Fibroblast of upper back skin (primary cell): ENCODE measurements around the gene SLC16A3.

Source experiments
- DNase-seq: peaks from one replicate; pipeline ENCODE4 v3.0.0-alpha.2; 2013

SLC16A3 gene

DNA sequence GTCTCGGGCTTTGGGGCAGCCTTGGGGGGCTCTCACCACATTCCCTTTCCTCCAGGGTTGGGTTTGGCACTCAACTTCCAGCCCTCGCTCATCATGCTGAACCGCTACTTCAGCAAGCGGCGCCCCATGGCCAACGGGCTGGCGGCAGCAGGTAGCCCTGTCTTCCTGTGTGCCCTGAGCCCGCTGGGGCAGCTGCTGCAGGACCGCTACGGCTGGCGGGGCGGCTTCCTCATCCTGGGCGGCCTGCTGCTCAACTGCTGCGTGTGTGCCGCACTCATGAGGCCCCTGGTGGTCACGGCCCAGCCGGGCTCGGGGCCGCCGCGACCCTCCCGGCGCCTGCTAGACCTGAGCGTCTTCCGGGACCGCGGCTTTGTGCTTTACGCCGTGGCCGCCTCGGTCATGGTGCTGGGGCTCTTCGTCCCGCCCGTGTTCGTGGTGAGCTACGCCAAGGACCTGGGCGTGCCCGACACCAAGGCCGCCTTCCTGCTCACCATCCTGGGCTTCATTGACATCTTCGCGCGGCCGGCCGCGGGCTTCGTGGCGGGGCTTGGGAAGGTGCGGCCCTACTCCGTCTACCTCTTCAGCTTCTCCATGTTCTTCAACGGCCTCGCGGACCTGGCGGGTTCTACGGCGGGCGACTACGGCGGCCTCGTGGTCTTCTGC lies 8.4 kb downstream of the SLC16A3 start:
- no peak for DNase-seq

DNA sequence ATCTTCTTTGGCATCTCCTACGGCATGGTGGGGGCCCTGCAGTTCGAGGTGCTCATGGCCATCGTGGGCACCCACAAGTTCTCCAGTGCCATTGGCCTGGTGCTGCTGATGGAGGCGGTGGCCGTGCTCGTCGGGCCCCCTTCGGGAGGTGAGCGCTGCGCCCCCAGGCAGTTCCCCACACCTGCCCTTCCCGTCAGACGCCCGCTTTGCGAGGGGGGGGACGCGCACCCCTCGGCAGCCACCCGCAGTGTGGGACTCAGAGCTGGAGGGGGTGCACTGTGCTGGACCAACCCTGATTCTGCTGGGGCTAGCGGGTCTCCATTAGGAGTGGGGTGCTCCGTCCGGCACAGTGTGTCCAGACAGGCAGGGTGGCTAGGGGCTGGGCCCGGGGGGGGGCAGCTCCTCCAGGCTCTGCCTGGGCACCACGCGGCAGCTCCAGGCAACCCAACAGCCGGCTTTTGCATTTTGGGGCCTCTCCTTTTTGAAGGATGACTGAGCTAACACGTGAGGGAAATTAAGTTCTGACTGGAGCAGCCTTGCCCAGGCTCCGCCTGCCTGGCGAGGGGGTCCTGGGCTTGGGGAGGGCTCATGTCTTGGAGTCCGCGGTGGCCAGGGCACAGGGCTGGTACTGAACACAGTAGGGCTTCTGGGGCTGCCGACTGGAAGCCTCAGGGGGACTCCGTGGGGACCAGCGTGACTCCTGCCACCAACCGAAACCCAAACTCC lies 9.1 kb downstream of the SLC16A3 start:
- no peak for DNase-seq

GRCh38 chr17:82238472-82239201 lies 9.8 kb downstream of the SLC16A3 start:
- DNase-seq = peak; percentile 74

DNA sequence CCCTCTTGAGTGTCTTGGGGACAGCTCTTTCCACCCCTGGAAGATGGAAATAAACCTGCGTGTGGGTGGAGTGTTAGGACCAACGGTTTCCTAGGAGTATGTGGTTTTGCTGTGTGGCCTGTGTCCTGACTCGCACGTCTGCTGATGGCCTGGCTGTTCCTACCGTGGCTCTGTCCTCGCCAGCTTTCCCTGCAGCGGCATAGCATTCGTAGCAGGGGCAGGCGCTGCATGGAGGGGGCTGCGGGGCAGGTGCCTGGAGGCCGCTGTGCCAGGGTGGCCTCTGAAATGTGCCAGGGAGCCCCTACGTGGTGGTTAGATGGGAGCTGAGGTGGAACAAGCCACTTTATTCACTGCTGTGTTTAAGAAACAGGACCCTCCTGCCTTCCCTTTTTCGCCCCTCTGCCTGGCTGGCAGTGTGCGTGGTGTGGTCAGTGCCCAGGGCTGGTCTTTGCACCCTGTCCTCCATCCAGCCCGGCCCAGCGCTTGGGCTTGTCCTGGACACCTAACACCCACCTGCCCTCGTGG lies 10.6 kb downstream of the SLC16A3 start:
- no peak for DNase-seq

DNA sequence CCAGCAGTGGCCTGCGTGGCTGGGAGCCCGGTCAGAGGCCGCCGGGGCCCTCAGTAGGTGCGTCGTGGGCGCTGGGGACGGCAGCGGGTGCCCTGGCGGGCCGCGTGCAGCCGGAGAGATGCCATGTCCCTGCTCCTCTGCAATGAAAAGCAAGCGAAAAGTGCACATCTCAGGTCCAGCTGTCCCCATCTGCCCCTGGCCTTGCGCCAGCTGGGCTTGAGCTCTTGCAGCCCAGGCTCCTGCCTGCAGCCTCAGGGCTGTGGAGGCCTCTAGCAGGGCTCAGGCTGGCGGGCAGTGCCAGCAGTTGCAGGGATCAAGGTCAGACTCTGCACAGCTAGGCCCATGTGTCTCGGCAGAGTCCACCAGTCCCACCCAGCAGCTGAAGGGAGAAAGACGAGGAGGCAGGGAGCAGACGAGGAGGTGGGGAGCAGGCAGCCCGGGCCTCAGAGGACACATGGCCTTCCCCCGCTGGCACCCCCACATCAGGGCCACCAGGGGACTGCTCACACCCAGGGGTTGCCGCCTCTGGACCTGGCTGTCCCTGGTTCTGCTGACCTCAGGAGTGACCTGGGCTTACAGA lies 11.2 kb downstream of the SLC16A3 start:
- DNase-seq = no peak

GRCh38 chr17:82240506-82241182 lies 11.8 kb downstream of the SLC16A3 start:
- DNase-seq = no peak

DNA sequence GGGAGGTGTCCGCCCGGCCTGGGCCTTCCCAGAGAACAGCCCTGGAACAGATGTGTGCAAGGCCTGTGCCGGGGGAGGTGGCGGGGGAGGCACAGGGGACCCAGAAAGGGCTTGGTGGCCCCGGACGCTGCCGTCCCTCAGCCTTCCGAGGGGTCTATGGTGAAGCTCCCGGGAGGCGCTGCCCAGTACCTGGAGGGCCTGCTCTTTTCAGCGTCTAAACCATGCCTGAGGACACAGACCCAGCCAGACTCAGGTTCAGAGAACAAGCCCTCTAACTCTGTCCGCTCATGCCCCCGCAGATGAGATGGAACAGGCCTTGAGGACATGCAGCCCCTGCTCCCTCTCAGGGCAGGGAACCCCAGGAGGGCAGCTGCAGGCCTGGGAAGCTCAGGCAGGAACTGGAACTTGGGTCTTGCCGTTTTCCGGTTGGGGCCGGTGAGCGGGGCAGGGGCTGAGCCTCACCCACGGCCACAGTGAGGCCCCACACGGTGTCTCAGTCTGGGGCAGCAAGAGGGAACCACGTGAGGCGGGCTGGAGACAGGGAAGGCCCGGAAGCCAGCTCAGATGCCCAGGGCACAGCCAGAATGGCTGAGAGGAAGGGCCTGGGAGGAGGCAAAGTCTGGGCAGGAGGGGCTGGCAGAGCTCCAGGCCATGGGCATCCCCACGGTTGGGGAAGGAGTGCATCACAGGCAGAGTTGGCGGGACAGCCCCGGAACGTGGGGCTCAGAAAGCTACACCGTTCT lies 12.5 kb downstream of the SLC16A3 start:
- DNase-seq = peak; percentile 45

- DNase-seq = no peak
These were observed 13.3 kb downstream of the SLC16A3 start for GRCh38 chr17:82241926-82242697.

GRCh38 chr17:82242698-82242976 lies 13.8 kb downstream of the SLC16A3 start:
- no peak for DNase-seq

- DNase-seq = peak; percentile 85
These were observed 14.3 kb downstream of the SLC16A3 start for GRCh38 chr17:82242977-82243647.

- no peak for DNase-seq
These were observed 15.0 kb downstream of the SLC16A3 start for GRCh38 chr17:82243648-82244412.

GRCh38 chr17:82244413-82245133 lies 15.7 kb downstream of the SLC16A3 start:
- no peak for DNase-seq

- DNase-seq = no peak
These were observed 16.5 kb downstream of the SLC16A3 start for GRCh38 chr17:82245134-82246039.

DNA sequence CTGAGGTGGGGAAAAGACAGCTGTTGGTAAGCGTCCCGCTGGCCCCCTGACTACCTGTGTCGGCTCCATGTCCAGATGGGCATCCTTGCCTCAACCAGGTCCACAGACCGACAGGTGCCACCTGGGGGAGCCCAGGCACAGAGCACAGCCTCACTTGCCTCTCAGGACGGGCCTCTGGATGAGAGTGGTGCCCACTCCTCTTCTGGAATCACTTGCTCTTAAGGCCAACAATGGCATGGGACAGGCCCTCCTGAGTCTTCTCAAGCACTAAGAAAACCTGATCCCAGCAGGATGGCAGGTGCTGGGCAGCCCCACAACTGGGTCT lies 17.2 kb downstream of the SLC16A3 start:
- DNase-seq = no peak

DNA sequence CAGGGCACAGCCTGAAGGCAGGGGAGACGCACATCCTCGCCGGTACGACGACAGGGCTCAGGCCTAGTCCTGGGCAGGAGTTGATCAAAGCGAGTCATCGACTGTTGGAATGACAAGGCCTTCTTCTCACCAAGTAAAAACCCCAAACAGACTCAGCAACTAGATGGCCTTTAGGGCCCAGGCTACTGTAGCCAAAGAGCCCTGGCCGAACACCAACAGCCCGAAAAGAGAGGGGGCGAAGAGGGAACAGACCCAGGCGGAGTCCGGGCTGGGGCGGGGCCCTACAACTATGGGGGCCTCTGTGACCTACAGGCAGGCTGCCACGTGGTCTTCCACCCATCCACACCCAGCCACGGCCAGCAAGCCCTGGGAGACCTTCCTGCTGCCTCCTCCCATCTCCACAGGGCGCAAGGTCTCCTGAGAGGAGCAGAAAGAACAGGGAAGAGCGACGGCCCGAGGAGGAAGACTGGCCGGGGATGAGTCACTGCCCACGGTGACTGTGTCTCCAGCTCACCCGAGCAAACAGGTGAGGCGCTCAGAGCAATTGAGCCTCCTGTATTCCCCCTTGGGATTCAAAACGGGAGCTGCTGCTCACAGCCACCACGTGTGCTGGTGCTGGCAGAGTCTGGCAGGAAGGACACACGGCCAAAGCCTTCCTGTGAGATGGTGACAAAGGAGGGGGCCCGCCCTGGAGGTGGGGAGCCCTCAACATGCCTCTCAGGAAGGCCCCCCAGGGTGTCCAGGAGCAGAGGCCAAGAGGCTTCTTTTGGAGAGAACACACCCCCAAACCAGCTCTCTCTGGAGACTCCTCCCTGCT lies 17.7 kb downstream of the SLC16A3 start:
- DNase-seq = no peak

DNA sequence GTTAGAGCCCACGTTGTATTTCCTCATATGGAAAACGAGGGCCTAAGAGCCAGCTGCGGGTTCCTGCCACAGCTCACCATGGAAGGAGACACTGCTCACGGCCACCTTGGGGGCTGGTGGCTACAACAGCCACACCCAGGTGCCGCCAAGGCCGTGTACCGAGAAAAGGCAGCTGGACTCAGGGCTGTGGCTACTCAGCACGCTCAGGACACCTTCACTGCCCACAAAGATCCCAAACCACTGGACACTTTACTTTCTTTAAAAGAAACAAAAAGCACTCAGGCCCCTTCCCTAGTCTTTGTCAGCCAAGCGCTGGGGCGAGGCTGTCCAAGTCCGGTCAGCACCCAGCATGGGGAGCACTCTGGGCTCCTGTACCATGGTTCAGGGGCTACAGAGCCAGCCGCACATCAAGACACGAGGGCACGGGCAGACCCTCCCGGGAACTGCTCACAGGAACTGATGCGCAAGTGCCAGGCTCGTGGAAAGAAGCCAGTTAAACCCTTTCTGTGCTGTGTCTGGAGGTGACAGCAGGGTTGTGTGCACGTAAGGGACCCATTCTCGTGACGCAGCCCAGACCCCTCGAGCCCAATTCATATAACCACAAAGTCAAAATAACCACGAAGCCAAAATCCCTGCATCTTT lies 18.5 kb downstream of the SLC16A3 start:
- DNase-seq = no peak
